GM18873 (cell line): ENCODE measurements around the gene KPNB1.

Source experiments
- ATAC-seq: cut with Tn5 transposase; IDR thresholded peaks from one replicate; pipeline ENCODE4 v1.9.1; 2021; ENCODE audit warnings: mild to moderate bottlenecking, moderate library complexity, moderate number of reproducible peaks; ENCODE audit not compliant: unreplicated experiment, low FRiP score

Gene KPNB1

GRCh38 chr17:47726796-47727703 is 77.3 kb downstream of the KPNB1 start:
- ATAC-seq = no peak

GRCh38 chr17:47727704-47728036 is 78.0 kb downstream of the KPNB1 start:
- no peak for ATAC-seq

- ATAC-seq = no peak
Measured at GRCh38 chr17:47728214-47728877, 78.6 kb downstream of the KPNB1 start.

- no peak for ATAC-seq
Measured at GRCh38 chr17:47729476-47729875, 79.8 kb downstream of the KPNB1 start.

- no peak for ATAC-seq
Measured at GRCh38 chr17:47730681-47731080, 81.0 kb downstream of the KPNB1 start.

GRCh38 chr17:47731396-47731795 is 81.7 kb downstream of the KPNB1 start:
- ATAC-seq = no peak

GRCh38 chr17:47732399-47733046 is 82.8 kb downstream of the KPNB1 start:
- ATAC-seq = no peak

GRCh38 chr17:47733047-47733673 is 83.4 kb downstream of the KPNB1 start, which contains the start of gene TBX21:
Gene TBX21, plus strand, starts transcription at chr17:47733236. Its CDS starts 219 bp downstream, at chr17:47733455.
- no peak for ATAC-seq

GRCh38 chr17:47733674-47734410 is 84.1 kb downstream of the KPNB1 start:
- no peak for ATAC-seq

- no peak for ATAC-seq
Measured at GRCh38 chr17:47735139-47735464, 85.4 kb downstream of the KPNB1 start.
